Activated naive CD4-positive, alpha-beta T cell treated with anti-CD3 and anti-CD28 coated beads, Interleukin-2, amount 50 U/mL, for 24 hours (primary cell): ENCODE data around the gene SF3A1.
A peak's percentile ranks its signal among the peaks of the same experiment; 100 is the strongest.

Experiments used
- H3K27ac Mint-ChIP-seq: one replicate; pipeline ENCODE4 v1.8.0; 2021; ENCODE audit warnings: mild to moderate bottlenecking, mixed read lengths
- H3K27me3 Mint-ChIP-seq: one replicate; pipeline ENCODE4 v1.8.0; 2021; ENCODE audit warnings: mixed read lengths
- H3K36me3 Mint-ChIP-seq: one replicate; pipeline ENCODE4 v1.8.0; 2021; ENCODE audit warnings: mixed read lengths
- H3K4me1 Mint-ChIP-seq: one replicate; pipeline ENCODE4 v1.8.0; 2021; ENCODE audit warnings: mixed read lengths
- H3K4me3 Mint-ChIP-seq: one replicate; pipeline ENCODE4 v1.8.0; 2021; ENCODE audit warnings: mild to moderate bottlenecking, mixed read lengths
- H3K9me3 Mint-ChIP-seq: one replicate; pipeline ENCODE4 v1.8.0; 2021; ENCODE audit warnings: mixed read lengths

Gene SF3A1

GRCh38 chr22:30370641-30371230 lies 14.0 kb upstream of the SF3A1 start:
- no peaks in the 10 kb centered on the region for H3K4me1 Mint-ChIP-seq

GRCh38 chr22:30368420-30368819 lies 11.7 kb upstream of the SF3A1 start:
- no peaks in the 10 kb centered on the region for H3K36me3 Mint-ChIP-seq
- H3K4me1 Mint-ChIP-seq, result no peaks in the 10 kb centered on the region
- H3K4me3 Mint-ChIP-seq, result no peak overlapping the region
- no peaks in the 10 kb centered on the region for H3K27me3 Mint-ChIP-seq
- no peak overlapping the region for H3K27ac Mint-ChIP-seq
- no peaks in the 10 kb centered on the region for H3K9me3 Mint-ChIP-seq

More at GRCh38 chr22:30370641-30371230, 14.0 kb upstream of the SF3A1 start:
- H3K9me3 Mint-ChIP-seq, result no peaks in the 10 kb centered on the region
- H3K27ac Mint-ChIP-seq, result no peak overlapping the region
- no peaks in the 10 kb centered on the region for H3K36me3 Mint-ChIP-seq
- no peaks in the 10 kb centered on the region for H3K27me3 Mint-ChIP-seq
- H3K4me3 Mint-ChIP-seq, result no peak overlapping the region

GRCh38 chr22:30365891-30366290 lies 9.2 kb upstream of the SF3A1 start:
- Mint-ChIP-seq H3K27me3 (no peaks in the 10 kb centered on the region), H3K9me3 (no peaks in the 10 kb centered on the region), H3K36me3 (no peaks in the 10 kb centered on the region), H3K4me1 (no peaks in the 10 kb centered on the region), H3K27ac (no peak overlapping the region), H3K4me3 (no peak overlapping the region)

- Mint-ChIP-seq H3K27ac (peak overlapping the region; percentile 37), H3K9me3 (no peaks in the 10 kb centered on the region), H3K36me3 (no peaks in the 10 kb centered on the region), H3K4me1 (peaks cover 4% of the 10 kb centered on the region), H3K4me3 (no peak overlapping the region), H3K27me3 (no peaks in the 10 kb centered on the region)
Observed at GRCh38 chr22:30362651-30363281, 6.1 kb upstream of the SF3A1 start.

- Mint-ChIP-seq H3K27ac (peak overlapping the region; percentile 37), H3K27me3 (no peaks in the 10 kb centered on the region), H3K4me1 (peaks cover 7% of the 10 kb centered on the region), H3K9me3 (no peaks in the 10 kb centered on the region), H3K4me3 (no peak overlapping the region), H3K36me3 (no peaks in the 10 kb centered on the region)
Observed at GRCh38 chr22:30361916-30362650, 5.4 kb upstream of the SF3A1 start.

DNA sequence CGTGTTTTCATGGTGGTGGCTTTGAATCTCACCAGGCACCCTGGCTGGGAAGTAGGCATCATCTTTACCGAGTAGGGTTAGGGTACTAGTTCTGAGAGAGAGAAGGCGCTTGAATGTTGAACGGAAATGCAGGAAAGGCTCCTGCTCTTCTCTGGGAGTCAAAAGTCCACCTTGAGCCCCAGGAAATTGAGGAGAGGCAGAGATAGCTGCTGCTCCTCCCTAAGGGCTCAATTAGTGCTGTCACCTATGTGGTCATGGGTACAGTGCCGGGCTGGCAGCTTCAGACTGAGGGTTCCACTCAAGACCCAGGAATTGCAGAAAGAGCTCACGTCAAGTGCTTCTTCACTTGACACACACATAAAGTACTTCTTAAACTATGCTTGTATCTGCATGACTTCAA lies 1.8 kb upstream of the SF3A1 start:
- Mint-ChIP-seq H3K27ac (no peak overlapping the region), H3K4me1 (peaks cover 36% of the 10 kb centered on the region), H3K36me3 (peaks cover 11% of the 10 kb centered on the region), H3K9me3 (no peaks in the 10 kb centered on the region), H3K4me3 (no peak overlapping the region), H3K27me3 (no peaks in the 10 kb centered on the region)

DNA sequence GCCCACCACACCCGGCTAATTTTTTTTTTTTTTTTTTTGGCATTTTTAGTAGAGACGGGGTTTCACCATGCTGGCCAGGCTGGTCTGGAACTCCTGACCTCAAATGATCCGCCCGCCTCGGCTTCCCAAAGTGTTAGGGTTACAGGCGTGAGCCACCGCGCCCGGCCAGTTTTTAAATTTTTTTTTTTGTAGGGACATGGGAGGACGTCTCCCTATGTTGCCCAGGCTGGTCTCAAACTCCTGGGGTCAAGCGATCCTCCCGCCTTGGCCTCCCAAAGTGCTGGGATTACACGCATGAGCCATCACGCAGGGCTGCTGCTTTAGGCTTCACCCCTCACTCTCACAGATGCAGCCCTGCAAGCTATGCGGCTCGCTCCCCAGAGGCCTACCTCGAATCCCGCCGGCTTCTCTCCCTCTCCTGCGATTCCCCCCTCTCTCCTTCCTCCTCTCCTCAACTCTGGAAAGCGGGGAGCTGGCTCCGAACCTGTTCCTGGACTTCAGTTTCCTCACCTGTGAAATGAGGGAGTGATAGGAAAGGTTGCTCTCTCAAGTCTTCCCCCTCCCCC lies 1.0 kb upstream of the SF3A1 start:
- H3K9me3 Mint-ChIP-seq, result no peaks in the 10 kb centered on the region
- H3K36me3 Mint-ChIP-seq, result peaks cover 11% of the 10 kb centered on the region
- no peaks in the 10 kb centered on the region for H3K27me3 Mint-ChIP-seq
- H3K4me3 Mint-ChIP-seq, result peak overlapping the region; percentile 94
- H3K27ac Mint-ChIP-seq, result peak overlapping the region; percentile 66
- peaks cover 43% of the 10 kb centered on the region for H3K4me1 Mint-ChIP-seq

GRCh38 chr22:30357236-30357570 lies 509 bp upstream of the SF3A1 start:
- Mint-ChIP-seq H3K27ac (peak overlapping the region; percentile 95), H3K27me3 (no peaks in the 10 kb centered on the region), H3K36me3 (peaks cover 11% of the 10 kb centered on the region), H3K9me3 (no peaks in the 10 kb centered on the region), H3K4me1 (peaks cover 47% of the 10 kb centered on the region), H3K4me3 (peak overlapping the region; percentile 94)

DNA sequence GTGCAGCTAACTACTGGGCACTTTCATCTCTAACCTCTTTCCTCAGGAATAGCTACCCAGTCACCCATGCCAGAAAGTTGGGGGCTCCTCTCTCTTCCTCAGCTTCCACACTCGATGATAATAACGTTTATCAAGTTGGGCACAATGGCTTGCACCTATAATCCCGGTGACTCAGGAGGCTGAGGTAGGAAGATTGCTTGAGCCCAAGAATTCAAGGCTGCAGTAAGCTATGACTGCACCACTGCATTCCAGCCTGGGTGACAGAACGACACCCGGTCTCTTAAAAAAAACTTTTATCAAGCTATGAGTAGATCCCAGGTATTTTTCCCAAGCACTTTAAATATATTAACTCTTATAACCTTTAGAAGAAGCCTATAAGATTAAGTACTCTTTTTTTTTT lies 2.0 kb downstream of the SF3A1 start:
- Mint-ChIP-seq H3K36me3 (peaks cover 15% of the 10 kb centered on the region), H3K27ac (peak overlapping the region; percentile 93), H3K4me3 (peak overlapping the region; percentile 94), H3K4me1 (peaks cover 71% of the 10 kb centered on the region), H3K27me3 (no peaks in the 10 kb centered on the region), H3K9me3 (no peaks in the 10 kb centered on the region)

- Mint-ChIP-seq H3K9me3 (no peaks in the 10 kb centered on the region), H3K27ac (no peak overlapping the region), H3K27me3 (no peaks in the 10 kb centered on the region), H3K4me1 (peaks cover 83% of the 10 kb centered on the region), H3K36me3 (peaks cover 18% of the 10 kb centered on the region), H3K4me3 (no peak overlapping the region)
Observed at GRCh38 chr22:30351226-30351625, 5.5 kb downstream of the SF3A1 start.

DNA sequence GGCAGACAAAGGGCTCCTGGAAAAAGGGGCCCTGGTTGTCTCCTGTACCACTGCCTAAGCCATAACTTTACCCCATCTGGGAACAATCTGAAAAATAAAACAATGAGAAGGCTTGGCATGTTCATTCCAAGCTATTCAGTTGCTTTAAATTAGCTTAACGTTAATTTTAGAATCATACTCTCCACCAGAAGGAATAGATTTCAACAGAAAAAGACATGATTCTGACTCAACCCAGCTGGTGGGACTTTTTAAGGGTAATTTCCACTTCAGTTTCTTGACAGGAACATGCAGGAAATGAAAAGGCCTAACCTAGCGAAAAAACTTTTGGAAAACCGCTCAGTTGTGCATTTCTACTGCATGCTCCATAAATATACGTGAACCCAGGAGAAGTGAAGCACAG lies 7.9 kb downstream of the SF3A1 start:
- peak overlapping the region; percentile 76 for H3K27ac Mint-ChIP-seq
- H3K4me1 Mint-ChIP-seq, result peaks cover 60% of the 10 kb centered on the region
- no peaks in the 10 kb centered on the region for H3K9me3 Mint-ChIP-seq
- H3K27me3 Mint-ChIP-seq, result no peaks in the 10 kb centered on the region
- peaks cover 10% of the 10 kb centered on the region for H3K36me3 Mint-ChIP-seq
- peak overlapping the region; percentile 61 for H3K4me3 Mint-ChIP-seq

- Mint-ChIP-seq H3K36me3 (peaks cover 11% of the 10 kb centered on the region), H3K4me1 (peaks cover 56% of the 10 kb centered on the region), H3K4me3 (peak overlapping the region; percentile 61), H3K27me3 (no peaks in the 10 kb centered on the region), H3K9me3 (no peaks in the 10 kb centered on the region), H3K27ac (peak overlapping the region; percentile 76)
Observed at GRCh38 chr22:30348404-30348803, 8.3 kb downstream of the SF3A1 start.

GRCh38 chr22:30347255-30347892 lies 9.3 kb downstream of the SF3A1 start:
- Mint-ChIP-seq H3K36me3 (peaks cover 15% of the 10 kb centered on the region), H3K27me3 (no peaks in the 10 kb centered on the region), H3K4me3 (peak overlapping the region; percentile 42), H3K4me1 (peaks cover 47% of the 10 kb centered on the region), H3K27ac (peak overlapping the region; percentile 72), H3K9me3 (no peaks in the 10 kb centered on the region)

DNA sequence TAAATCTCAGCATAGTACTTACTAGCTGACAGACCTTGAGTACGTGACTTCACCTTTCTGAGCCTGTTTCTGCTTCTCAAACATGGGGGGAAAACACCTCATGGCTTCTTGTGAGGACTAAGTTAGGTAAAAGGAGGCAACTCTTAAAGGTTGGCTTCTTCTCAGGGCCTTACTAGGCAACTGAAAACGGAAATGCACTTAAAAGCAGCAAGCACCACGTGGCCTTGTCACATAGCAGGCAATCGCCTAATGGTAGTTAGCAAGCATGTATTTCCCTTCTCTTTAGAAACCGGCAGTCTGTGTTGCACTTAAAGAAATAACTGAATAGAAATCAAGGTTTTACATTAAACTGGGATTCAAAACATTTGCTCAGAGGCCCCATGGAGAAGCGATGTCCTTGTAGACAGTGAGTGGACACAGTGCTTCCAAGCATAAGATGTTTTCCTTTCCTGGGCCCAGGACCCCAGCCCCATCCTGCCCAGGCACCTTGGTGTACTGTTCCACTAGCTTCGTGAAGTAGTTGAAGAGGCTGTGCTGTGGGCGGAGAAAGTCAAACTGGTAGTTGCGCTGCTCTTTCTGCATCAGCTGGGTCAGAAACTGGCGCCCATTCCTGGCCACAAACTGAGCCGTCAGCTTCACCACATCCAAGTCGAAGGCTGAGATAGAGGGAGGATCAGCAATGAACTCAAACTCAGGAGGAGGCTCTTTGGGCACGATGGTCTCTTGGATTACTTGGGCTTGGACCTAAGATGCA lies 12.1 kb downstream of the SF3A1 start:
- Mint-ChIP-seq H3K27ac (peak overlapping the region; percentile 65), H3K36me3 (peaks cover 16% of the 10 kb centered on the region), H3K4me3 (no peak overlapping the region)

More for the DNA sequence above, 12.1 kb downstream of the SF3A1 start:
- Mint-ChIP-seq H3K4me1 (peaks cover 22% of the 10 kb centered on the region), H3K27me3 (no peaks in the 10 kb centered on the region), H3K9me3 (no peaks in the 10 kb centered on the region)
